CD4-positive, CD25-positive, alpha-beta regulatory T cell (primary cell): ENCODE data around the gene MYH6. TPM values are rescaled to one million over a fixed set of nuclear protein-coding genes. Genes with fewer than 3 reads are reported as not detected.
A peak's percentile ranks its signal among the peaks of the same experiment; 100 is the strongest.

Source experiments
- ATAC-seq, 2 donors: fragments of 150-1000 bp; cut with Tn5 transposase; one replicate each; pipeline ENCODE4 v1.10.0; 2021; ENCODE audit warnings: low read depth in 2 of 2, moderate number of reproducible peaks in 2 of 2, moderate library complexity in 1 of 2
- DNase-seq, 3 donors: peaks; one replicate each; pipeline versions ENCODE4 v3.0.0 to v3.0.0-alpha.2; 2012 to 2022; ENCODE audit warnings: mixed read lengths in 1 of 3
- H3K27ac ChIP-seq: one replicate; pipeline ENCODE4 v1.7.0; 2013; ENCODE audit warnings: mild to moderate bottlenecking, low read length; ENCODE audit not compliant: insufficient read depth, poor library complexity, severe bottlenecking
- H3K27me3 ChIP-seq: one replicate; pipeline ENCODE4 v1.7.0; 2013; ENCODE audit warnings: low read length; ENCODE audit not compliant: control insufficient read depth, insufficient read depth
- H3K36me3 ChIP-seq: one replicate; pipeline ENCODE4 v1.7.0; 2013; ENCODE audit warnings: mild to moderate bottlenecking, low read length, moderate library complexity; ENCODE audit not compliant: control insufficient read depth, insufficient read depth
- H3K4me1 ChIP-seq: 2 replicates; pipeline ENCODE4 v1.7.0; 2013; ENCODE audit warnings: mild to moderate bottlenecking, low read length; ENCODE audit not compliant: insufficient read depth, control insufficient read depth, poor library complexity, severe bottlenecking
- H3K4me3 ChIP-seq: one replicate; pipeline ENCODE4 v1.7.0; 2013; ENCODE audit warnings: low read depth, mild to moderate bottlenecking, low read length, moderate library complexity
- H3K9me3 ChIP-seq, 2 experiments: 1 replicate in 1 of 2; 2 replicates in 1 of 2; pipeline ENCODE4 v1.7.0; 2013; ENCODE audit warnings: low read length in 2 of 2, mild to moderate bottlenecking in 1 of 2, moderate library complexity in 1 of 2; ENCODE audit not compliant: control insufficient read depth in 2 of 2
- H3K27ac Mint-ChIP-seq, 3 donors: one replicate each; pipeline ENCODE4 v1.8.0; 2020 to 2022; ENCODE audit warnings: mild to moderate bottlenecking in 3 of 3, mixed read lengths in 3 of 3, moderate library complexity in 2 of 3
- H3K27me3 Mint-ChIP-seq: one replicate; pipeline ENCODE4 v1.8.0; 2022; ENCODE audit warnings: mild to moderate bottlenecking, mixed read lengths
- H3K36me3 Mint-ChIP-seq: one replicate; pipeline ENCODE4 v1.8.0; 2020; ENCODE audit warnings: mixed read lengths
- H3K4me1 Mint-ChIP-seq, 4 donors: one replicate each; pipeline ENCODE4 v1.8.0; 2020 to 2022; ENCODE audit warnings: mixed read lengths in 4 of 4, mild to moderate bottlenecking in 1 of 4
- H3K4me3 Mint-ChIP-seq, 4 donors: one replicate each; pipeline ENCODE4 v1.8.0; 2020 to 2022; ENCODE audit warnings: mild to moderate bottlenecking in 4 of 4, mixed read lengths in 4 of 4, moderate library complexity in 3 of 4
- H3K9me3 Mint-ChIP-seq, 7 donors: one replicate each; pipeline ENCODE4 v1.8.0; 2020 to 2022; ENCODE audit warnings: mixed read lengths in 7 of 7, mild to moderate bottlenecking in 3 of 7, moderate library complexity in 2 of 7
- polyA plus RNA-seq, 4 donors: library from polyadenylated mRNA; unstranded; fragments of 300-500 nt; fragmentation: Illumina TruSeq; gene quantifications; one replicate each; pipeline ENCODE4 v1.2.3, GENCODE V29; 2021
- total RNA-seq: library from RNA; stranded (reverse); gene quantifications from one replicate; pipeline ENCODE4 v1.2.3, GENCODE V29; 2022

The MYH6 gene
- total and polyA plus RNA-seq, 5 donors from 2014 or later, result not detected

- no peak within 1 kb of the TSS for H3K4me3 Mint-ChIP-seq
- Histone ChIP-seq H3K9me3 (no peaks in the 10 kb centered on the region), H3K4me1 (no peaks in the 10 kb centered on the region), H3K27me3 (peaks cover 6% of the 10 kb centered on the region), H3K27ac (no peak within 1 kb of the TSS), H3K4me3 (no peak within 1 kb of the TSS), H3K36me3 (no peaks in the 10 kb centered on the region)
- H3K4me1 Mint-ChIP-seq, result peaks cover 0 to 3% (median 0%) of the 10 kb centered on the region in 4 donors
- DNase-seq (no peak), ATAC-seq (no peak)
- H3K9me3 Mint-ChIP-seq, result peaks cover 0 to 5% (median 0%) of the 10 kb centered on the region in 7 donors
- H3K36me3 Mint-ChIP-seq, result no peaks in the 10 kb centered on the region
- peaks cover 33% of the 10 kb centered on the region for H3K27me3 Mint-ChIP-seq
- H3K27ac Mint-ChIP-seq, result peak within 1 kb of the TSS in 1 of 3 donors; percentile 40
Observed at GRCh38 chr14:23365036-23365731, 42.9 kb downstream of the MYH6 start, which contains the start of gene EFS. Gene EFS, minus strand, starts transcription at chr14:23365172. Its CDS starts 147 bp downstream, at chr14:23365025.

- no peak overlapping the region for H3K4me3 ChIP-seq
- H3K4me1 ChIP-seq, result no peaks in the 10 kb centered on the region
- H3K27me3 ChIP-seq, result peaks cover 6% of the 10 kb centered on the region
- no peaks in the 10 kb centered on the region for H3K36me3 ChIP-seq
- H3K27ac ChIP-seq, result no peak overlapping the region
- DNase-seq, result no peak
- Mint-ChIP-seq H3K4me3 (no peak overlapping the region), H3K27ac (peak overlapping the region in 1 of 3 donors; percentile 40), H3K9me3 (peaks cover 0 to 5% (median 0%) of the 10 kb centered on the region in 7 donors), H3K27me3 (peaks cover 33% of the 10 kb centered on the region), H3K36me3 (no peaks in the 10 kb centered on the region), H3K4me1 (peaks cover 0 to 3% (median 0%) of the 10 kb centered on the region in 4 donors)
- no peaks in the 10 kb centered on the region for H3K9me3 ChIP-seq
- no peak for ATAC-seq
Observed at GRCh38 chr14:23364164-23365035, 43.7 kb downstream of the MYH6 start.

GRCh38 chr14:23362200-23362599 is 45.9 kb downstream of the MYH6 start:
- Mint-ChIP-seq H3K9me3 (peaks cover 0 to 3% (median 0%) of the 10 kb centered on the region in 7 donors), H3K27ac (no peak overlapping the region), H3K4me1 (peaks cover 0 to 3% (median 0%) of the 10 kb centered on the region in 4 donors), H3K36me3 (no peaks in the 10 kb centered on the region), H3K27me3 (peaks cover 16% of the 10 kb centered on the region), H3K4me3 (no peak overlapping the region)
- H3K27me3 ChIP-seq, result peaks cover 3% of the 10 kb centered on the region
- DNase-seq (no peak), ATAC-seq (no peak)
- H3K4me1 ChIP-seq, result no peaks in the 10 kb centered on the region
- no peaks in the 10 kb centered on the region for H3K36me3 ChIP-seq
- no peak overlapping the region for H3K4me3 ChIP-seq
- no peak overlapping the region for H3K27ac ChIP-seq
- no peaks in the 10 kb centered on the region for H3K9me3 ChIP-seq

DNA sequence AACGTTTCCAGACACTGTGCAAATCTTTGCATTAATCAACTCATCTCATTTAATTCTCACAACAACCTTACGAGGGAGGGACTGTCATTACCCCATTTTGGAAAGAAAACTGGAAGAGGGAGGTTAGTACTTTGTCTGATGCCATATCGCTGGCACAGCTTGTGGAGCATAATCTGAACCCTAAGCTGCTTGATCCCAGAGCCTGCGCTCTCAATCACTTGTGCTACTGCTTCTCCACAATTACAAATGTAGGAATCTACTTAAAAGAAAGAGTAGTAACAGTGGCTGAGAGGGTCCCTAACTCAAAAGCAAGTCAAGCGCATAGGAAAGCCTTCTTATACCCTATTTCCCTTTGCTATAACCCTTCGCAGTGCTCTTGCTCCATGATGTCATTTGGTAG is 46.3 kb downstream of the MYH6 start:
- H3K9me3 Mint-ChIP-seq, result peaks cover 0 to 3% (median 0%) of the 10 kb centered on the region in 7 donors

DNA sequence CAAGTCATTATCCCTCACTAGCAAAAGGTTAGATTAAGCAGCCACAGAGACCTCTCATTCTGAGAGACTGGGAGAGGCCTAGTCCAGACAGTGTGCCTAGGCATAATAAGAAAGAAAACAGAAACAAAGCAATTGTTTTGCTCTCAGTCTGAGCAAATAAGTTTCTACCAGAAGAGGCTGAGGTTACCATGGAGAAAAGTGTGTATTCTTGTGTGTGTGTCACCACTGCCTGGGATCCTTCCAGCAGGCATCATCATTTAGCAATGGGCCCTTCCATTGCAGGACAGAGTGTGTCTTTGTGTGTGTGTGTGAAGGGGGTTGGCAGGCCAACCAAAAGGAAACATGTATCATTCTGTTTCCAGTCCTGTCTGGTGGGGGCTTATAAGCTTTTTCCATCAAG is 46.8 kb downstream of the MYH6 start:
- no peak overlapping the region for H3K27ac Mint-ChIP-seq
- no peak for DNase-seq
- no peak for ATAC-seq
- peaks cover 3% of the 10 kb centered on the region for H3K27me3 ChIP-seq
- no peak overlapping the region for H3K4me3 Mint-ChIP-seq
- H3K9me3 ChIP-seq, result no peaks in the 10 kb centered on the region
- H3K9me3 Mint-ChIP-seq, result peaks cover 0 to 3% (median 0%) of the 10 kb centered on the region in 7 donors
- no peaks in the 10 kb centered on the region for H3K36me3 ChIP-seq
- H3K4me1 Mint-ChIP-seq, result no peaks in the 10 kb centered on the region
- no peak overlapping the region for H3K27ac ChIP-seq
- H3K27me3 Mint-ChIP-seq, result peaks cover 11% of the 10 kb centered on the region
- H3K4me3 ChIP-seq, result no peak overlapping the region
- H3K4me1 ChIP-seq, result no peaks in the 10 kb centered on the region
- H3K36me3 Mint-ChIP-seq, result no peaks in the 10 kb centered on the region

More for the DNA sequence above, 46.3 kb downstream of the MYH6 start:
- Mint-ChIP-seq H3K27me3 (peaks cover 12% of the 10 kb centered on the region), H3K4me1 (peaks cover 0 to 2% (median 0%) of the 10 kb centered on the region in 4 donors), H3K4me3 (no peak overlapping the region), H3K27ac (no peak overlapping the region), H3K36me3 (no peaks in the 10 kb centered on the region)
- Histone ChIP-seq H3K9me3 (no peaks in the 10 kb centered on the region), H3K27ac (no peak overlapping the region), H3K4me3 (no peak overlapping the region), H3K4me1 (no peaks in the 10 kb centered on the region), H3K27me3 (peaks cover 3% of the 10 kb centered on the region), H3K36me3 (no peaks in the 10 kb centered on the region)
- no peak for DNase-seq
- ATAC-seq, result no peak

DNA sequence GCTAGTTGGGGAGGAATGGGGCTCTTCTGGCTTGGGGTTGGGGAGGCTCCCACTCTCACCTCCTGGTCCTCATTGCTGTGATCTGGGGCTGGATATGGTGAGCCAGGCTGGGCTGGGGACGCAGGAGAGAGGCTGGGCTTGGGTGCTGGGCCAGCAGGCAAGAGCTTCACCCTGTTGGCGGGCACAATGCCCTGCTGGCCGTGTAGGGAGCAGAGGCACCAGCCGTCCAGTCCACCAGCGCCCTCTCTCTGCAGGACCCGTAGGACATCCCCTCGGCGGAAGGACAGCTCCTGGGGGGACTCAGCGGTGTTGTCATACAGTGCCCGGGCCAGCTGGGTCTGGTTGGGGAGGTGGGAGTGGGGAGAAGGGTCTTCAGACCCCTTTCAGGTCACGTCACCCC is 47.6 kb downstream of the MYH6 start:
- Histone ChIP-seq H3K27ac (no peak overlapping the region), H3K27me3 (peaks cover 3% of the 10 kb centered on the region), H3K36me3 (no peaks in the 10 kb centered on the region), H3K9me3 (no peaks in the 10 kb centered on the region), H3K4me1 (no peaks in the 10 kb centered on the region), H3K4me3 (no peak overlapping the region)
- peaks cover 0 to 3% (median 0%) of the 10 kb centered on the region in 7 donors for H3K9me3 Mint-ChIP-seq
- no peak for DNase-seq
- H3K36me3 Mint-ChIP-seq, result no peaks in the 10 kb centered on the region
- H3K27me3 Mint-ChIP-seq, result peaks cover 16% of the 10 kb centered on the region
- no peaks in the 10 kb centered on the region for H3K4me1 Mint-ChIP-seq
- no peak overlapping the region for H3K27ac Mint-ChIP-seq
- ATAC-seq, result no peak
- no peak overlapping the region for H3K4me3 Mint-ChIP-seq

DNA sequence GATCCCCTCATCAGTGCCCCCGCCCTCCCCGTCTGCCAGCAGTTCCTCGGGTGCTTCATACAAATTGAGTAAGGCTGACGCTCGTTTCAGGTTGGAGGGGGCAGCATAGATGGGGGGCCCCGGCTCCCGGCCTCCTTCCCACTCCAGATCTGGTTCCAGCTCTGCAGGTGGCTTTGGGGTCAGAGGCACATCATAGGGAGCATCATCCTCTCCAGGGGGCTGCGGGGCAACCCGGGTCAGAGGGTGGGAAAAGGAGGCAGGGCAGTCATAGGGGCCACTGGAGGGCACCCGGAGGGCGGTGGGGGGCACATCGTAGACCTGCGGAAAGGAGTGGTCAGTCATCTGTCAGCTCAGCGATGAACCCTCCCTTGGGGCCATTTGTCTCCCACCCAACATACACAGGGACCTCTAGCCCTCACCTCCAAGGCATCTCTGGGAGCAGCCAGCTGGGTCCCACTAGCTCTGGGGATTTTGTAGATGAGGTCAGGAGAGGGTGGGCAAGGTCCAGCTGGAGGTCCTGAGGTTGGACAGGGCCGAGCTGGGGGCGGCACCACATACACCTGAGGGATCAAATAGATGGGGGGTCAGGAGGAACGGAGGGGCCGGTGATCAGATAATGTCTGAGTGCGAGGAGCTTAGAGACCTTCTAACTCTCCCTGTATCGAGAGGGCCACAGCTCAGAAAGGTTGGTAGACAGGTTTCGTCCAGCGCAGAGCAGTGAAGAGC is 48.2 kb downstream of the MYH6 start:
- Histone ChIP-seq H3K27me3 (peaks cover 6% of the 10 kb centered on the region), H3K4me1 (no peaks in the 10 kb centered on the region), H3K4me3 (no peak overlapping the region), H3K27ac (no peak overlapping the region), H3K9me3 (no peaks in the 10 kb centered on the region), H3K36me3 (no peaks in the 10 kb centered on the region)
- no peaks in the 10 kb centered on the region for H3K36me3 Mint-ChIP-seq
- no peak overlapping the region for H3K27ac Mint-ChIP-seq
- H3K4me1 Mint-ChIP-seq, result no peaks in the 10 kb centered on the region
- ATAC-seq, result no peak
- H3K27me3 Mint-ChIP-seq, result peaks cover 20% of the 10 kb centered on the region
- DNase-seq, result no peak
- no peak overlapping the region for H3K4me3 Mint-ChIP-seq
- H3K9me3 Mint-ChIP-seq, result peaks cover 0 to 3% (median 0%) of the 10 kb centered on the region in 7 donors
